GM15510 (cell line): ENCODE data around the gene WDR59.
A peak's percentile ranks its signal among the peaks of the same experiment; 100 is the strongest.

Experiments
- POLR2A ChIP-seq: IDR thresholded peaks from 3 replicates; pipeline ENCODE4 v1.6.1; 2011; ENCODE audit warnings: borderline replicate concordance; ENCODE audit not compliant: insufficient read length; ENCODE audit errors: extremely low read depth

The WDR59 gene

DNA sequence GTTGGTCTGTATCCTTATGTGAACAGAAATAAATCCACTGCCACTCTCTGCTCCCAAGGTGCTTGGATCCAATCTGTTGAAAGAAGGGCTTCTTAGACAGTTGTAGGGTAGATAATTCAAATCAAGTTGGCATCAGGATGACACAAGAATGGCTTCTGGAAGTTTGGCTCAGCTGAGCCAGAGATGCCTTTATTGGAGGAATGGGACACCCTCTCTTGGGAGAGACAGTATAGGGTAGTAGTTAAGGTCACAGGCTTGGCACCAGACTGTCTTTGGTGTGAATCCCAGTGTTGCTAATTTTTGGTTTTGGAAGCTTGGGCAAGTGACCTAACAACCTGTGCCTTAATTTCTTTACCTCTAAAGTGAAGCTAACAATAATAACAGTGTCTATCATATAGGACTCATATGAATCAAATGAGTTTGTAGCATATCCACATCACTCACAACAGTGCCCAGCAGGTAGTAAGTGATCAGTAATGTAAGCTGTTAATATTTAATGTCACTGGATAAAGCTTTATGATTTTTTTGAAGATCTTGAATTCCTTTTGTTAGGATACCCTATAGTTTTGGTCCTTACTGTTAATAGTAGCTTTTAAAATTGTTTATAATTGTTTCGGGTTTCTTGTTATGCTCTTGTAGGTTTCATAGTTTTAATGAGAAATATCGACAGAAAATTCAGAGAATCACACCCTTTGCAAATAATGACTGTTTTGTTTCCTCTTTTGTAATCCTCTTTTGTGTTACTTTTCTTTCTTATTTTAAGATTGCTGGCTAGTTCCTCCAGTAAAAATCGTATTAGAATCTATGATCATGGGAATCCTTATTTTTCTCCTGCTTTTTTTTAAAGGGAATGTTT lies 33.0 kb upstream of the WDR59 start:
- TF ChIP-seq POLR2A = no peak

DNA sequence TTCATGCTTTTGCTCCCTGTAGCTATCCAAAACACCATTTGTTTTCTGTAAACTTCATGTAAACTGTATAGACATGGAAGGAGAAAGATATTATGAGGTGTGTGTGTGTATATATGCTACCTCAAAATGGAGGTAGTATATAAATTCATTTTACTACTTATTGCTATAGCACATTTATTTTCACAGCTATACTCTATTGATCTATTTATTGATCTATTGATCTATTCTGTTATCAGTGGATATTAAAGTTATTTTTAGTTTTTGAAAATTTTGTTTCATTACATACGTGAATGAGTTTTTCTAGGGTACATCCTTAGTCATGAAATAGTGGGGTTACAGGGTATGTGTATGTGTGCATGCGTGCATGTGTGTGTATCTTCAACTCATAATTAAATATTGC lies 29.4 kb upstream of the WDR59 start:
- TF ChIP-seq POLR2A = no peak

DNA sequence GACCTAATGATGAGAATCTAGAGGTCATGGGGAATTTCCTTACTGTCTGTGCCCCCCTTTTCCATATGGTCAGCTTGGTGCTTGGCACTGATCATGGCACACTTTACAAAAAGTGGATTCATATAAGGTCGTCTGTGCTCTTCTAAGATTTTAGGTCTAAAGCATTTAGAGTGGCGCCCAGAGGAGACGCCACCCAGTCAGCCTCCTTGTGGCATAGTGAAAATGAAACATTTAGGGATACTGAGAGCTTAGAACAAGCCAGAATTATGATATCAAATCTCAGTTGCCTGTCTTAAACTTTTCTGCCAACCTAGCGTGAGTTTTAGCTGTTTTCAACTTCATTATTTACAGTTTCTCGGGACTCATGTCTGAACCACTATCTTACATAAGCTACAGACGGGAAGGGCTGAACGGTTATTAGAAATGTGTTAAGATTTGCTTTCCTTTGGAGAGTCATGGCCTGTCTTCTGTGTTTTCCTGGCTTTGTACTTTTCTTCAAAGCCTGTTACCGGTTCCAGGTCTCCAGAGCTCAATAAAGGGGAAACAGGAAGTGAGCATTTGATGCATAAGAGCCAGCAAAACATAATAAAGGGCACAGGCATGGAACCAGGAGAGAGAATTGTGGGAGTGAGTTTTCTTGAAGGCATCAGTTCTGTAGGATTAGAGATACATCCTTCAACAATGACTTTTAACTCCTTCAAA lies 27.6 kb upstream of the WDR59 start:
- TF ChIP-seq POLR2A = no peak

DNA sequence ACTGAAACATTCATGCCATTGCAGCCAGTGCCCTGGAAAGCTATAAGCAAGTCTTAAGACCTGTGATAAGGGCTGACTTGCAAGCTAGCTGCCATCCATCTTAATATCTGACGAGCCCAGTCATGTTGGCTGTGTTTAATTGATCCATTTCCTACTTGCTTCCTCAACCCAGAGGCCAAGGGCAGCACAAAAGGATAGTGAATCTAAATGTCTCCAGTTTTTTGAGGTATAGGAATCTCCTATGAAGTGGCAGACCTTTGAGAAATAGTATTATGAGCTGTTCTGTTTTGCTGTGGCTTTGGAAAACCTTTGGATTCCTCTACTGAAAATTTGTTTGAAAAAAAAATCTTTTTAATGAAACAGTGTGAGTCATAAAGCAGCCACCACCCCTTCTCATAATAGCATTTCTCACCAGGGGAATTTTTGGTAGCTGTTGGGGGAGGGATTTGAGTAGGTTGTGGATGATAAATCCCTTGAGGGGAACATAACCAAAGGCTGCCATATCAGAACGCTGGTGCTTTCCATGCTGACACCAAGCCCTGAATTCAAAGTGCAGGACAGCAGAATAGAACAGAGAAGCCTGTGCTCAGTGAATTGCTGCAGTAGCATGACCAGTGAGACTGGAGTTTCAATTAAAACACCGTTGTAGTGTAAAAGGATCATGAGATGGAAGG lies 26.8 kb upstream of the WDR59 start:
- peak; percentile 19 for TF ChIP-seq POLR2A

DNA sequence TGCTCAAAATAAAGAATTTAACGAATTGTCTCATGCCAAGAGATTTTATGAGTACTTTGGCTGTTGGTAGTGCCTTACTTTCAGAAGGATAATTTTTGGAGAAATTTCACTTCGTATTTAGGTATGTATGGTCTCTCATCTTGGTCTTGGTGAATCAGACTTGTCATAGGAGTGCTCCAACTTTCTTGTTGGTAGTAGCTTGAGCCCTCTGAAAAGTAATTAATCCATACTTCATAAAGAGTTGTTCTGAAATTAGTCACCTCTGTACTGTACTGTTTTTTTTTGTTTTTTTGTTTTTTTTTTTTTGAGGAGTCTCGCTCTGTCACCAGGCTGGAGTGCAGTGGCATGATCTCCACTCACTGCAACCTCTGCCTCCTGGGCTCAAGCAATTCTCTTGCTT lies 25.5 kb upstream of the WDR59 start:
- no peak for TF ChIP-seq POLR2A

DNA sequence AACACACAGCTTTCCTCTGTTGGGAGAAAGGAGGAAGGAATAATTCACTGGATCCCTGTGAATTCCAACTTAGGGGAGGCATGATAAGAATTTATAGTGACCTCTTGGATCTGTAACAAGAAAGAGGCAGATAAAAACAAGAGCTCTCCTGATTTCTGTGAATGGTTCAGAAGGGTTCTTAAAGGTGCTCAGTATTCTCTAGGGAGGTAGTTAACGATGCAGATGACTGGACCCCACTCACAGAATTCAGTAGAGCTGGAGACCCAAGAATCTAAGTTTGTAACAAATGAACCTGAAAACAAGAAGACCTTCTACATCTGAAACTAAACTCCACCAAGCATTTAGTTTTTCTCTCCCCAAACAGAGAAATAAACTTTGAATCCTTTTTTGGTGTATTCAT lies 22.5 kb upstream of the WDR59 start:
- TF ChIP-seq POLR2A = no peak

DNA sequence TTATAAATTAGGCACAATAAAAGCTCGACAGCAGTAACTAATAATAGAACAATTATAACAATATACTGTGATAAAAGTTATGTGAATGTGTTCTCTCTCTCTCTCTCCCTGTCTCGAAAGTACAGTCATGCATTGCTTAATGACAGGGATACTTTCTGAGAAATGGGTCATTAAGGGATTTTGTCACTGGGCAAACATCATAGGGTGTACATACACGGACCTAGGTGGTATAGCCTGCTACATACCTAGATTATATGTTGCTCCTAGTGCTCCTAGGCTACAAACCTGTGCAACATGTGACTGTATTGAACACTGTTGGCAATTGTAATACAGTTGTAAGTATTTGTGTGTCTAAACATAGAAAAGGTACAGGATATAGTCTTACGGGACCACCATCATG lies 20.8 kb upstream of the WDR59 start:
- no peak for TF ChIP-seq POLR2A

DNA sequence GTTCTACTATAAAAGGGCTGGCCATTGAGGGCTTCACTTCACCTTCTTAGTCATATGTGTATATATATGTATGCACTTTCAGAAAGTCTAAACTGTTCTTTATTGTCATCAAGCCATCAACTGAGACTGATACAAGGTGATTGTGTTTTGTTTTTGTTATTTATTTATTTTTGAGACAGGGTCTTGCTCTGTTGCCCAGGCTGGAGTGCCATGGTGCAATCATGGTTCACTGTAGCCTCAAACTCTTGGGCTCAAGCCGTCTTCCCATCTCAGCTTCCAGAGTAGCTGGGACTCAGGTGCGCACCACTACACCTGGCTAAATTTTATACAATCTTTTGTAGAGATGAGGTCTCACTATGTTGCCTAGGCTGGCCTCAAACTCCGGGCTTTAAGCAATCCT lies 19.5 kb upstream of the WDR59 start:
- TF ChIP-seq POLR2A = no peak

DNA sequence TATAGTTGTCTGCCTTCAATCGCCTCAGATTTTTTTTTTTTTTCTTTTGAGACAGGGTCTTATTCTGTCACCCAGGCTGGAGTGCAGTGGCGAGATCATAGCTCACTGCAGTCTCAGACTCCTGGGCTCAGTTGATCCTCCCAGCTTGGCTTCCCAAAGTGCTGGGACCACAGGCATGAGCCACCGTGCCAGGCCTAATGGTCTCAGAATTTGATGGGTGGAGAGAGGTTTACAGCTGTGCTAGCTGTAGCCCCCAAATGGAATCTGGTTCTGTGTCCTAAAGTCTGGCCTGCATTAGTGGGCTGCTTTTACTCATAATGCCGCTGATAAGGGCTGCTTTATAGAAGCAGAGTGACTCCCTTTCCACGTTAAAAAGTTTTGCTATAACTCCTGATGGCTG lies 19.0 kb upstream of the WDR59 start:
- no peak for TF ChIP-seq POLR2A

DNA sequence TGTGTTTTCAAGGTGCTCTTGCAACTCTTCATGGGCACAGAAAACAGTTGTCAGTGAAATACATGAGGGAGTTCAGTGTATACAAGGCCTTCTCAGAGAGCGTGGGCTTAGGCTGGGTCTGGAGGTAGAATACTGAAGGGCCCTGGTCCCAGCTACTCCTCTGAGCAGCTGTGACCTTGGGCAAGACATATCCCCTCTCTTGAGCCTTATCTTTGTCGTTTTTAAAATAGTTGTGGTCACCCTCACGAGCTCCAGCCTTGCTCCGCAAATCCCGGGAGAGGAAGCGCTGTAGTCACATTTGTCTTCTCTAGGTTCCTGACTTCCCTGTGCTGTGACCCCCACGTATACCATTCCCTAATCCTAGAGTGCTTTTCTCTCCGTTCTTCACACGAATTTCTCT lies 17.6 kb upstream of the WDR59 start:
- TF ChIP-seq POLR2A = no peak

DNA sequence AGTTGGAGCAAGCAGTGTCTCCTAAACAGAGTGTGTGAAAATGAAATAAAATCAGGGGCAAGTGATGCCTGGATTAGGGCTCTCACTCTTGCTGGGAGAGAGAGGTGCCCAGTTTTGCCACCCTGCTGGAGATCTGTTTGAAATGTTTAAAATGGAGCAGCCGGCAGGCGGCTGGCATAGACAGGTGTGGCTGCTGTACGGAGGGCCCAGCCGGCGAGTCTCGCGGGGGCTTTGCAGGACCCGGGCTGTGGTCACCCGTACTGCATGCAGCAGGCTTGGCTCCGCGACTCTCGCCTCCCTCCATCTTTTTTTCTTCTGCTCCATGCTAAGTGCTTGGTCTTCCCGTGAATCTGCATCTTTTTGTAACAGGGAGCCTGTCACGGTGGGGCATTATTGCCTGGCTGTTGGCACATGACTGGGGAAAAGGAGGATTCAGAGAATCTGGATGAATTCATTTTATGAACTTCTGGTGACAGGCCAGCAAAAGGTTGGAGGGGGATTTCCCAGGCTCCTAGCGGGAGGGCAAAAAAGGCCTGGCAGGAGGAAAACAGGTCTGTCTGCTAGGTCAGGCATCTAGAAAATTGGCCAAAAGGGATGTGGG lies 15.7 kb upstream of the WDR59 start:
- TF ChIP-seq POLR2A = no peak

DNA sequence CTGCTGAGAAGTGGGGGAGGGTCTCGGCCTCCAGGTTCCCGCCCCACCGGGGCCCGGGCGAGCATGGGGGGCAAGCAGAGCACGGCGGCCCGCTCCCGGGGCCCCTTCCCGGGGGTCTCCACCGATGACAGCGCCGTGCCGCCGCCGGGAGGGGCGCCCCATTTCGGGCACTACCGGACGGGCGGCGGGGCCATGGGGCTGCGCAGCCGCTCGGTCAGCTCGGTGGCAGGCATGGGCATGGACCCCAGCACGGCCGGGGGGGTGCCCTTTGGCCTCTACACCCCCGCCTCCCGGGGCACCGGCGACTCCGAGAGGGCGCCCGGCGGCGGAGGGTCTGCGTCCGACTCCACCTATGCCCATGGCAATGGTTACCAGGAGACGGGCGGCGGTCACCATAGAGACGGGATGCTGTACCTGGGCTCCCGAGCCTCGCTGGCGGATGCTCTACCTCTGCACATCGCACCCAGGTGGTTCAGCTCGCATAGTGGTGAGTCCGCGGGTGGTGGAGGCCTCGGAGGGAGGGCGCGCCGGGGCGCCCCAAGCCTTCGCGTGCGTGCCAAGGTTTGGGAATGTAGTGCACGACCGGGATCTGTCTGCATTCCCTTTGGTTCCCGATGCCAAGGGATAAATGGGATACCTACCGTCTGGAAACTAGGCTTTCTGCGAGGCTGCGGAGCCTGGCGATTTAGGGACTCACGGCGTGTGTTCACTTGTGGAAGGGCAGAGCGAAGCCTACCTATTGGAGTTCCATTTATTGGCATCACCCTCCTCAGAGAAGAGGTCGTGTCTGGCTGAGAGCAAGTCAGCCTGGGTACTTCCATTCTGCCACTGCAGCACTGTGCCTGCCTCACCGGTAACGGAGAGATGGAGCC lies 14.9 kb upstream of the WDR59 start:
- TF ChIP-seq POLR2A = no peak

DNA sequence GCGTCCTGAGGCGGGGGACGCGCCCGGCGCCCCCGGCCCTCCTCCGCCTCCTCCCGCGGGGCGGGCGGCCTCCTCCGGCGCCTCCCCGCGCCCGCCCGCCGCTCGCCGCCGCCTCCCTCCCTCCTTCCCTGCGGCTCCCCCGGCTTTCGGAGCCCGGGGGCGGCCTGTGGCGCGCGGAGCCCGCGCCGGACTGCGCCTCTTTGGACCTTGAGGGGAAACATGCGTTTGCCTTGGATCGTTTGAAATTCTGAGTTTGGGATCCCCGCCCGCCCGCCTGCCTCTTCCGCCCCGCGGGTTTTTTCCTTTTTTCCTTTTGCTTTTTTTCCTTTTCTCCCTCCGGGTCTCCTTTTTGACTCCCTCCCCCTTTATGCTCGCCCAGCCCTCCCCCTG lies 14.3 kb upstream of the WDR59 start:
- no peak for TF ChIP-seq POLR2A

DNA sequence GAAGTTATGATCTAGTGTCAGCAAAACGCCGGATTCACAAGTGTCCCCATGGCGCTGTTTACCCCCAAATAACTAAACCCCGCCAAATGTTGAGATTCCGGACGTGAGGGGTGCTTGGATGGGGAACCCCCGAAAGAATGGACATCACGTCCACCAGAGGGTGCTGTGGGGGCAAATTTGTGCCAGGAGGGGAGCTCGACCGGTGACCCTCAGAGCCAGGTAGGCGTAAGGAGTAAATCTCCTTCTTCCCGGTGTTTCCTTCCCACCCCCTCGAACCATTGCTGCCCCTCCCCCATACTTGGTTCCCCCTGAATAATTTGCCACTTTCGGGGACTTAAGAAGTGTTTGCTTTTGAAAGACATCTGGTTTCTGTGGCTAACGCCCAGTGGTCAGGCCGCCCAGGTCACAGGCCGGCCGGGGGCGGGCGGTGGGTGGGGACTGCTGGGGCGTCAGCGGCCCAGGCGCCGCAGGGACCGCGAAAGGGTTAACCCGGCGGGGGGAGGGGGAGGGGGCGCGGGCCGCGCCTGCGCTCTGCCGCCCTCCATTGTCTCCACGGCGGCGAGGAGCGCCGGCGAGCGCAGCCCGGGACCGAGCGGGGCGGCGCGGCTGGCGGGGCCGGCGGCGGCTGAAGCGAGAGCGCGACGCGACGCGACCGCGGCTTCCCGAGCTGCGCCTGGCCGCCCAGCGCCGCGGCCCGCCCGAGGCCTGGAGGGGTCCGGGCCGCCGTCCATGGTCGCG lies 13.7 kb upstream of the WDR59 start, which contains the start of gene ZNRF1:
ZNRF1 (plus strand) TSS at position 544 of the 738 bp plus-strand sequence. CDS start 648 bp downstream, outside the sequence.
- peak; percentile 56 for TF ChIP-seq POLR2A

DNA sequence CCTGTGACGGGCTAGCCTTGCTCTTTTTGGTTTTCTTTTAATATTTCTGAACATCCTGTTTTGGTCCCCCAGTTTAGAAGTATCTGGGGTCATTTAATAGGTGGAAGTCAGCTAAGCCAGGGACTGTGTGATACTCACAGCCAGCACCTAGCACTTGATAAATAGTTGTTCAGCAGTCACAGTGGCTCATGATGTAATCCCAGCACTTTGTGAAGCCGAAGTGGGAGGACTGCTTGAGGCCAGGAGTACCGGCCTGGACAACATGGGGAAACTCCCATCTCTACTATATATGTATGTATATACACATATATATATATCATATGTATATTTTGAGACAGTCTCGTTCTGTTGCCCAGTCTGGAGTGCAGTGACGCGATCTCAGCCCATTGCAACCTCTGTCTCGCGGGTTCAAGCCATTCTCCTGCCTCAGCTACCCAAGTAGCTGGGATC lies 12.1 kb upstream of the WDR59 start:
- TF ChIP-seq POLR2A = no peak
